Measurements from ENCODE around the gene ABTB2. TPM values are rescaled to one million over a fixed set of nuclear protein-coding genes. Genes with fewer than 3 reads are reported as not detected.
A peak's percentile ranks its signal among the peaks of the same experiment; 100 is the strongest.

ABTB2 gene
- polyA plus RNA-seq, 1 donor (not counting 4 experiments of a cell fraction or from before 2014, with no cell fraction given): 1.0 TPM

- H2AFZ ChIP-seq (ENCODE audit: control insufficient read depth, low read length): no peak overlapping the region
These were observed 122.6 kb downstream of the ABTB2 start for GRCh38 chr11:34235189-34235588.

DNA sequence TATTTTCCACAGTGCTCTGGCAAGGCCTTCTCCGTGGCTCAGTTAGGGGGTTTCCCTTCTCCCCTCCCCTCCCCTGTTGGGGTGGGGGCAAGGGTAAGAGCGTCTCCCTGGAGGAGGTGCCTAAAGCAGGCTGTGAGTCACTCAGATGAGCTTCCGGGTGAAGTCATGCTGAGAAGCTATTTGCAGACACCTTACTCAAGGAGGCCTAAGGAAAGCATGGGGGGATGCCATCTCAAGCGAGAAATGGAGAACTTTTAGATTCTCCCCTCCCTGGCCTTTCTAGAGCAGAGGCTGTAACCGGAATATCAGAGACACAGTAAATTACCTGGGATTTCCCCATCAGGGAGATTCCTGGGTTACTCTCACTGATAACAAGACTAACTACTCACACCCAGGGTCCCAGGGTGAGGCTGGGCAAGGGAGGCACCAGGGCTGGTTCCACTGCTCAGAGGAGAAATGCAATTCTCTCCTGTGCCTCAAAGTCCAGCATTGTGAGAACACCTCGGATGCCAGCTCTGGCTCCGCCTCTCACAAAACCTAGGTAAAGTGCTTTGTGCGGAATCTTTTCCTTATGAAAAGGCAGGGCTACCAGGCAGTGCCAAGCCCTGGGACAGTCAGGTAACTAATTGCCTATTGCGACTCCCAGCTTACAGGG lies 123.6 kb downstream of the ABTB2 start:
- no peak for DNase-seq (ENCODE audit: low read depth, low spot score)
- dilution Hi-C loops (cut with MboI; ENCODE audit: extremely low pct_ligation_motif_present, low sequenced_read_pairs): no loop called here
- Histone ChIP-seq H3K36me3 (ENCODE audit: control insufficient read depth in 2 of 2, extremely low read depth in 1 of 2, insufficient read depth in 2 of 2, low read length in 2 of 2) (no peaks in the 10 kb centered on the region), H3K9me1 (ENCODE audit: control insufficient read depth, extremely low read depth, insufficient read depth, low read length) (peaks cover 3% of the 10 kb centered on the region), H3K4me2 (ENCODE audit: control insufficient read depth, extremely low read depth, insufficient read depth, low read depth, low read length) (peak overlapping the region; percentile 63), H2AFZ (ENCODE audit: control insufficient read depth, low read length) (peak overlapping the region; percentile 60), H3K79me2 (ENCODE audit: control insufficient read depth, insufficient read depth, low read length) (no peaks in the 10 kb centered on the region), H3K27me3 (ENCODE audit: control insufficient read depth, extremely low read depth, insufficient read depth, low read length) (no peaks in the 10 kb centered on the region), H3K27ac (ENCODE audit: control insufficient read depth, insufficient read depth, low read length) (peak overlapping the region; percentile 66), H3K4me3 (ENCODE audit: control insufficient read depth in 2 of 3, extremely low read depth in 1 of 3, insufficient read depth in 2 of 3, low read depth in 1 of 3, low read length in 3 of 3) (peak overlapping the region in 1 of 3 experiments; percentile 23), H3K9ac (ENCODE audit: control insufficient read depth, extremely low read depth, insufficient read depth, low read length) (peak overlapping the region; percentile 49), H3K9me3 (ENCODE audit: control insufficient read depth, low read depth, low read length) (no peaks in the 10 kb centered on the region), H4K20me1 (ENCODE audit: control insufficient read depth, extremely low read depth, insufficient read depth, low read length) (no peaks in the 10 kb centered on the region), H3K4me1 (ENCODE audit: control insufficient read depth, extremely low read depth, insufficient read depth, low read length) (peaks cover 10% of the 10 kb centered on the region)
- TF ChIP-seq, protein P1, sequence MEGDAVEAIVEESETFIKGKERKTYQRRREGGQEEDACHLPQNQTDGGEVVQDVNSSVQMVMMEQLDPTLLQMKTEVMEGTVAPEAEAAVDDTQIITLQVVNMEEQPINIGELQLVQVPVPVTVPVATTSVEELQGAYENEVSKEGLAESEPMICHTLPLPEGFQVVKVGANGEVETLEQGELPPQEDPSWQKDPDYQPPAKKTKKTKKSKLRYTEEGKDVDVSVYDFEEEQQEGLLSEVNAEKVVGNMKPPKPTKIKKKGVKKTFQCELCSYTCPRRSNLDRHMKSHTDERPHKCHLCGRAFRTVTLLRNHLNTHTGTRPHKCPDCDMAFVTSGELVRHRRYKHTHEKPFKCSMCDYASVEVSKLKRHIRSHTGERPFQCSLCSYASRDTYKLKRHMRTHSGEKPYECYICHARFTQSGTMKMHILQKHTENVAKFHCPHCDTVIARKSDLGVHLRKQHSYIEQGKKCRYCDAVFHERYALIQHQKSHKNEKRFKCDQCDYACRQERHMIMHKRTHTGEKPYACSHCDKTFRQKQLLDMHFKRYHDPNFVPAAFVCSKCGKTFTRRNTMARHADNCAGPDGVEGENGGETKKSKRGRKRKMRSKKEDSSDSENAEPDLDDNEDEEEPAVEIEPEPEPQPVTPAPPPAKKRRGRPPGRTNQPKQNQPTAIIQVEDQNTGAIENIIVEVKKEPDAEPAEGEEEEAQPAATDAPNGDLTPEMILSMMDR (optimal IDR thresholded peaks at IDR 0.05 in 1 of 3, IDR thresholded peaks at IDR 0.05 in 1 of 3, conservative IDR thresholded peaks at IDR 0.05 in 1 of 3; ENCODE audit: extremely low read depth in 1 of 3, insufficient read depth in 2 of 3, low read length in 3 of 3): no peak
- no peak for TF ChIP-seq EZH2 (IDR thresholded peaks at IDR 0.05; ENCODE audit: low read length)
- peak; percentile 57 for FAIRE-seq

More at GRCh38 chr11:34235189-34235588, 122.6 kb downstream of the ABTB2 start:
- Histone ChIP-seq H3K27ac (ENCODE audit: control insufficient read depth, insufficient read depth, low read length) (no peak overlapping the region), H4K20me1 (ENCODE audit: control insufficient read depth, extremely low read depth, insufficient read depth, low read length) (no peaks in the 10 kb centered on the region), H3K4me1 (ENCODE audit: control insufficient read depth, extremely low read depth, insufficient read depth, low read length) (peaks cover 10% of the 10 kb centered on the region), H3K9me1 (ENCODE audit: control insufficient read depth, extremely low read depth, insufficient read depth, low read length) (peaks cover 3% of the 10 kb centered on the region), H3K9ac (ENCODE audit: control insufficient read depth, extremely low read depth, insufficient read depth, low read length) (no peak overlapping the region), H3K79me2 (ENCODE audit: control insufficient read depth, insufficient read depth, low read length) (no peaks in the 10 kb centered on the region), H3K9me3 (ENCODE audit: control insufficient read depth, low read depth, low read length) (no peaks in the 10 kb centered on the region), H3K4me2 (ENCODE audit: control insufficient read depth, extremely low read depth, insufficient read depth, low read depth, low read length) (no peak overlapping the region), H3K4me3 (ENCODE audit: control insufficient read depth in 2 of 3, extremely low read depth in 1 of 3, insufficient read depth in 2 of 3, low read depth in 1 of 3, low read length in 3 of 3) (no peak overlapping the region), H3K36me3 (ENCODE audit: control insufficient read depth in 2 of 2, extremely low read depth in 1 of 2, insufficient read depth in 2 of 2, low read length in 2 of 2) (no peaks in the 10 kb centered on the region), H3K27me3 (ENCODE audit: control insufficient read depth, extremely low read depth, insufficient read depth, low read length) (no peaks in the 10 kb centered on the region)
- dilution Hi-C loops (cut with MboI; ENCODE audit: extremely low pct_ligation_motif_present, low sequenced_read_pairs): no loop called here
- no peak for TF ChIP-seq EZH2 (IDR thresholded peaks at IDR 0.05; ENCODE audit: low read length)
- TF ChIP-seq, protein P1 (optimal IDR thresholded peaks at IDR 0.05 in 1 of 3, IDR thresholded peaks at IDR 0.05 in 1 of 3, conservative IDR thresholded peaks at IDR 0.05 in 1 of 3; ENCODE audit: extremely low read depth in 1 of 3, insufficient read depth in 2 of 3, low read length in 3 of 3): no peak
- no peak for FAIRE-seq
- no peak for DNase-seq (ENCODE audit: low read depth, low spot score)

Measured in keratinocyte (primary cell).